Epithelial cell of esophagus (primary cell): Measurements from ENCODE around the gene COX7B2.
A peak's percentile ranks its signal among the peaks of the same experiment; 100 is the strongest.

Experiments used
- DNase-seq: peaks from one replicate; pipeline ENCODE4 v3.0.0; 2010; ENCODE audit warnings: low read depth
- H3K4me3 ChIP-seq: 2 replicates; pipeline ENCODE4 v1.5.1; 2011; ENCODE audit warnings: mild to moderate bottlenecking, low read length, control low read depth
- TF ChIP-seq, protein P1 (sequence below): IDR thresholded peaks from 2 replicates; pipeline ENCODE4 v1.5.1; 2011; ENCODE audit warnings: low read depth, mild to moderate bottlenecking, low read length, control low read depth, inconsistent platforms; ENCODE audit not compliant: insufficient read depth; ENCODE audit errors: missing control alignments

COX7B2 gene

DNA sequence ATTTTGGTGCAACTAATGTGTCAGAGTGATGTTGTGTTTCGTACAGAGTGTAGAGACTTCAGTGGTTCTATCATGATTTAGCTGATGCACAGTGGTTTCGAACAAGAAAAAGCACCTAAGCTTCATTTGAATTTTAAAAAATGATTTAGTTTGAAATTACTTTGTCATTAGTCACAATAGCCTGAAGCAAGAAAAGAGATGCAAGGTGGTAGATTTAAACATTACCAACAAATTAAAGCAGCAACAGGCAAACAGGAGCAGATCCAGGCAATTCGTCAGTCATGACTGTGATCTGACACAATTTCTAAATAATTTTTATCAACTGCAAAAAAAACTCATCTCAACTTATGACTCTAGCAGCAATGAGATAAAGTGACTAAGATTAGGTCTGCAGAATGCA lies 24.6 kb upstream of the COX7B2 start:
- TF ChIP-seq, protein P1, sequence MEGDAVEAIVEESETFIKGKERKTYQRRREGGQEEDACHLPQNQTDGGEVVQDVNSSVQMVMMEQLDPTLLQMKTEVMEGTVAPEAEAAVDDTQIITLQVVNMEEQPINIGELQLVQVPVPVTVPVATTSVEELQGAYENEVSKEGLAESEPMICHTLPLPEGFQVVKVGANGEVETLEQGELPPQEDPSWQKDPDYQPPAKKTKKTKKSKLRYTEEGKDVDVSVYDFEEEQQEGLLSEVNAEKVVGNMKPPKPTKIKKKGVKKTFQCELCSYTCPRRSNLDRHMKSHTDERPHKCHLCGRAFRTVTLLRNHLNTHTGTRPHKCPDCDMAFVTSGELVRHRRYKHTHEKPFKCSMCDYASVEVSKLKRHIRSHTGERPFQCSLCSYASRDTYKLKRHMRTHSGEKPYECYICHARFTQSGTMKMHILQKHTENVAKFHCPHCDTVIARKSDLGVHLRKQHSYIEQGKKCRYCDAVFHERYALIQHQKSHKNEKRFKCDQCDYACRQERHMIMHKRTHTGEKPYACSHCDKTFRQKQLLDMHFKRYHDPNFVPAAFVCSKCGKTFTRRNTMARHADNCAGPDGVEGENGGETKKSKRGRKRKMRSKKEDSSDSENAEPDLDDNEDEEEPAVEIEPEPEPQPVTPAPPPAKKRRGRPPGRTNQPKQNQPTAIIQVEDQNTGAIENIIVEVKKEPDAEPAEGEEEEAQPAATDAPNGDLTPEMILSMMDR = no peak
- peak; percentile 55 for DNase-seq

DNA sequence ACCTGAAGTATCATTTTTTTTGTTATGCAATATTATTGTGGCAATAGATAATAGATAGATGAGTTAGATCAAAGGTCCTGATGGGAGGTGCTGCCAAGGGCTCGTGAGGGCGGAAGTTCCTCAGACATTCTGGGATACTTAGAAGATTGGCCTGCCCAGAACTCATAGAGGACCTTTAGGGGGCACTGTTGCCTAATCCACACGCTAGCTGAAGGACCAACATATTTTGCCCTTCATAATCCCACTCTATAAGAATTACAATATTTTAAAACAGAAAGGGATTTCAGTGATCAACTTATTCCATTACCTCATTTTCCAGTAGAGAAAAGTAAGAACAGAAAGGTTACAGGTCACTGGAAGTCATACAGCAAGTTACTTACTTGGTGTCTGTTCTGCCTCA lies 22.9 kb upstream of the COX7B2 start:
- H3K4me3 ChIP-seq = no peak overlapping the region
- TF ChIP-seq, protein P1 = peak; percentile 54
- DNase-seq = peak; percentile 39

More for the DNA sequence above, 24.6 kb upstream of the COX7B2 start:
- no peak overlapping the region for H3K4me3 ChIP-seq

DNA sequence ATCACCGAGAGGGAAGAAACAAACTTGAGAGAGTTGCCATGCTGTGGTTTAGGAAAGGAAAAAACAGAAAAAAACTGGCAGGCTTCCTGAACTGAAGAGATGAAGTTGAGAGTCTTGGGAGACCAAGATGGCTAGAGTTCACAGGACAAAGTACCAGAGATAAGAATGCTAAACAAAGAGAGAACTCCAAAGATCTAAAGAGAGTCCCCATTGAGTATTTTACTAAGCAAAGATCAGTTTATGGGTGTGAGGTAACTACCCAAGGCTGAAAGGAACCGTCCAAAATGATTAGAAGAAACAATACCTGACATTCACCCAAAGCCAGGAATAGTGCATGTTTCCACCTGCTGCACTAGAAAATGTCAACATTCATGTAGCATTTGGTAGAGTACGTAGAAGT lies 21.8 kb upstream of the COX7B2 start:
- H3K4me3 ChIP-seq = no peak overlapping the region
- TF ChIP-seq, protein P1 = no peak
- no peak for DNase-seq

DNA sequence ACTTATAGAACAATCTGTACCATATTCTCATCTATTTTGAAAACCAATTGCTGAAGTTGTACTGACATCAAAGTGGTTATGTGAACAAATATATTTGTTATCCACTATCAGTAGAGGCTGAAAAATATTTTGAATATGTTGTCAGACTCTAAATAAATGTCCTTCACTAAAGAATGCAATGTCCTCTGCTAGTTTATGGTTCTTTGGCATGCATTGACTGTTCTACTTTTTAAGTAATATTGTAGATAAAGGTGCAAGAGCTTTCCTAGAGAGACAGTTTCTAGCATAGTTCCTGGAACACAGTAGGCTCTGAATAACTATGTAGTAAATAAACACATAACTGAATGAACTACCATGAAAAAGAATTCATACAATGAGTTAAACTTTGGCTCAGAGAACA lies 18.2 kb upstream of the COX7B2 start:
- TF ChIP-seq, protein P1 = no peak
- H3K4me3 ChIP-seq = no peak overlapping the region
- no peak for DNase-seq

DNA sequence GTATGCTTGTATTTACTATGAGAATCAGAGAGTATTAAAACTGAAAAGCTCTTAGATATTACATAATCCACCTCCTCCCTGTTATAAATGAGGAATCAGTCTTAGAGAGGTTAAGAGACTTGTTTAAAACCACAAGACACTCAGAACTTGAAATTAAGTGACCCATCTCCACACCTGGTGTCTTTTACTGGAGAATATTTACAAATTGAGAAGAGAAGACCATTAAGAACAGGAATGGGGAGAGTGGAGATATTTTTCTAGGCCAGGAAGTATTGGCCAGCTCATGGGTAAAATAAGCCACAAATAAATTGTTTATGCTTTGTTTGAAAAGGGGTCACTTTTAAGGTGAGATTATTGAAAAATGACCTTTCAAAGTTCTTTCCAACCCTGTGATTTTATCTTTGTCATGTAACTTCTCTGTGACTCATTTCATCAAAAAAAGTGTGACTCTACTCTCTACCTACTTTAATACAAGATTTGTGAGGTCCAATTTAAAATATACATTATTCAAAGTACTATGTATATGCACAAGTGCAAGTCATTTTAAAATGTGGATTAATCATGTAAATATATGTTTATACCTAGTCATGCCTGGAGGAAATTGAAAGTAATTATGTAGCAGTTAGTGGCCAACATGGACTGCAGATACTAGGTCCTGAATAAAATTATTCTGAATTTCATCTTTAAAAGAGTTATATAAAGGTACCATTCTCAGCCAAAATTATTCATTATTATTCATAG lies 15.9 kb upstream of the COX7B2 start:
- TF ChIP-seq, protein P1 = no peak
- H3K4me3 ChIP-seq = no peak overlapping the region
- DNase-seq = no peak

DNA sequence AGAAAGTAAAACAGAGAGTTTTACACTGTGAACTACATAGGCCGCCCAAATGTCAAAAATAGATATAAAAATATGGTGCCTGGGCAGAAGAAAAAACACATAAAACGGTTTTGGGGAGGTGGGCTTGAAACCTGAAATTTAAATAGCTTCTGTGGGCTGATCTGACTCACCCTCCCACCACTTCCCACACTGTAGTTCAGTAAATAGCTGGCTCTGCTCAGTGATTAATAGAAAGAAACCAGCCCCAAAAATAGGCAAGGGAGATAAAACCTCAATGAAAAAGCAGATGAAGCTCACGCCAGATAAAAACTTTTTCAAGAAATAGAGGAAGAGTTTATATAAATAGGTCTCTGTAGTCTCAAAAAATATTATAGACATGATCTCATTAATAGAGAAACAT lies 13.2 kb upstream of the COX7B2 start:
- no peak for DNase-seq
- H3K4me3 ChIP-seq = no peak overlapping the region
- TF ChIP-seq, protein P1 = no peak

DNA sequence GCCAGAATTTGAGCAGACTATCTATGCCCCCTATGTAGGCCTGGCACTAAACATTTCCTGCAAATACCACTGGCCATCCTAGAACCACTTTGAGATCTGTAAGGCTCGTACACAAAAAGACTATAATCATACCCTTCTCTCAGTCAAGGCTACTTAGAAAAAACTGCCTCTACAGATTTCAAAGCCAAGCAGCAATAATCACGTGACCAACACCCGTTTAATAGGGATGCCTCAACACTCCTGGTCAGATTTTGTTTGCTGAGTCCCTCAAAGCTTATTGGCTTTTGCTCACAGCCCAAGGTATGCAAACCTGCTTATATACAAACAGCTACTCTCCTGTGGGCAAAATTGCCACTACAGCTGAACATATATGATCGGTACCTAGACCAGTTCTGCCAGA lies 897 bp downstream of the COX7B2 start:
- DNase-seq = no peak
- H3K4me3 ChIP-seq = no peak overlapping the region
- TF ChIP-seq, protein P1 = no peak
